ENCODE results near the gene PHACTR2. TPM values are rescaled to one million over a fixed set of nuclear protein-coding genes. Genes with fewer than 3 reads are reported as not detected.

The PHACTR2 gene
- total RNA-seq, 1 experiment from 2014 or later: 20.7 TPM

DNA sequence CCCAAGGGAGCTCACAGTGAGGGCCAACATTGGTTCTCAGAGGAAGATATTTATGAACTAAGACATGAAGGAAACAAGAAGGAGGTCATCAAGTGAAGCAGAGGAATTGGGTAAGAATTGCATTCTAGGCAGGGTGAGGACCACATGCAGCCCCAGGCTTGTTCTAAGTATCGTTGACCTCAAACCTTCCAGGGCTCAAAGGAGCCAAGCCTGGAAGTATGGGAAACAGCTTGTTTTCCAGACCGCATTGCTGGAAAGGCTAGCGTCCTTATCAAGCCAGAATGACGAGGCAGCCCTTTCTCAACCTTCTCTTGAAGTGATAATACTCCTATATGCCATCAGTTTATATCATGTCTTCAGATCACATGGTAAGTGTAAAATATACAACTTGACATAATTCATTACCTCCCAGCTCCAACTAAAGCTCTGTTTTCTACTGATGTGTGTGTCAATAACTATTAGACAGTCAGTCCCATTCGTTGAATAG is 79.6 kb downstream of the PHACTR2 start:
- no peak for DNase-seq
- H3K9me3 Mint-ChIP-seq (ENCODE audit: low read depth, unreplicated experiment): no peaks in the 10 kb centered on the region
- CTCF ChIA-PET: no interaction called here
- H3K4me3 Mint-ChIP-seq (ENCODE audit: low read depth, unreplicated experiment): no peak overlapping the region
- H3K27me3 Mint-ChIP-seq (ENCODE audit: unreplicated experiment): no peaks in the 10 kb centered on the region
- intact Hi-C loops (cut with micrococcal nuclease; ENCODE audit: unreplicated experiment): no loop called here
- H3K36me3 Mint-ChIP-seq (ENCODE audit: insufficient read depth, unreplicated experiment): peaks cover 5% of the 10 kb centered on the region
- H3K4me1 Mint-ChIP-seq (ENCODE audit: low read depth, unreplicated experiment): no peaks in the 10 kb centered on the region
- no peak overlapping the region for H3K27ac Mint-ChIP-seq (ENCODE audit: unreplicated experiment)
- TF ChIP-seq, protein P1, sequence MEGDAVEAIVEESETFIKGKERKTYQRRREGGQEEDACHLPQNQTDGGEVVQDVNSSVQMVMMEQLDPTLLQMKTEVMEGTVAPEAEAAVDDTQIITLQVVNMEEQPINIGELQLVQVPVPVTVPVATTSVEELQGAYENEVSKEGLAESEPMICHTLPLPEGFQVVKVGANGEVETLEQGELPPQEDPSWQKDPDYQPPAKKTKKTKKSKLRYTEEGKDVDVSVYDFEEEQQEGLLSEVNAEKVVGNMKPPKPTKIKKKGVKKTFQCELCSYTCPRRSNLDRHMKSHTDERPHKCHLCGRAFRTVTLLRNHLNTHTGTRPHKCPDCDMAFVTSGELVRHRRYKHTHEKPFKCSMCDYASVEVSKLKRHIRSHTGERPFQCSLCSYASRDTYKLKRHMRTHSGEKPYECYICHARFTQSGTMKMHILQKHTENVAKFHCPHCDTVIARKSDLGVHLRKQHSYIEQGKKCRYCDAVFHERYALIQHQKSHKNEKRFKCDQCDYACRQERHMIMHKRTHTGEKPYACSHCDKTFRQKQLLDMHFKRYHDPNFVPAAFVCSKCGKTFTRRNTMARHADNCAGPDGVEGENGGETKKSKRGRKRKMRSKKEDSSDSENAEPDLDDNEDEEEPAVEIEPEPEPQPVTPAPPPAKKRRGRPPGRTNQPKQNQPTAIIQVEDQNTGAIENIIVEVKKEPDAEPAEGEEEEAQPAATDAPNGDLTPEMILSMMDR (IDR thresholded peaks at IDR 0.05; ENCODE audit: unreplicated experiment): no peak
- no TSS peak for BruUV-seq (replicated peaks)

DNA sequence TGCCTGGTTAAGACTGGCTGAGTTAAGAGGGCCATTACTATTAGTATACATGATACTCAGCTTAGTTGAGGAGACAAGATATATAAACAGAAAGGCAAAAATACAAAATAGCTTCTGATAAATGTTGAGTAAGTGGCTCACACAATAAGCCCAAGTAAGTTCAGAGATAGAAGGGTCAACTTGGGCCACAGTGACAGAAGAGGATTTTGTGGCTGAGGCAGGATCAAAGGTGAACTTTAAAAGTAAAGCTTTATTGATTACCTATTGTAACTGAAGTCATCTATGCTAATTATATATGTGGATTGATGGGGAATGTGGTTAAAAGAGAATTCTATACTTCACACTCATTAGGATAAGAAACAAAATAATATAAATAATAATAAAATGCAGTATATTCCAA is 80.8 kb downstream of the PHACTR2 start:
- CTCF ChIA-PET: no interaction called here
- H3K9me3 Mint-ChIP-seq (ENCODE audit: low read depth, unreplicated experiment): no peaks in the 10 kb centered on the region
- no peak for DNase-seq
- no peaks in the 10 kb centered on the region for H3K27me3 Mint-ChIP-seq (ENCODE audit: unreplicated experiment)
- no peak overlapping the region for H3K27ac Mint-ChIP-seq (ENCODE audit: unreplicated experiment)
- TF ChIP-seq, protein P1 (IDR thresholded peaks at IDR 0.05; ENCODE audit: unreplicated experiment): no peak
- intact Hi-C loops (cut with micrococcal nuclease; ENCODE audit: unreplicated experiment): no loop called here
- no peaks in the 10 kb centered on the region for H3K4me1 Mint-ChIP-seq (ENCODE audit: low read depth, unreplicated experiment)
- H3K4me3 Mint-ChIP-seq (ENCODE audit: low read depth, unreplicated experiment): no peak overlapping the region
- H3K36me3 Mint-ChIP-seq (ENCODE audit: insufficient read depth, unreplicated experiment): peaks cover 5% of the 10 kb centered on the region
- no TSS peak for BruUV-seq (replicated peaks)

DNA sequence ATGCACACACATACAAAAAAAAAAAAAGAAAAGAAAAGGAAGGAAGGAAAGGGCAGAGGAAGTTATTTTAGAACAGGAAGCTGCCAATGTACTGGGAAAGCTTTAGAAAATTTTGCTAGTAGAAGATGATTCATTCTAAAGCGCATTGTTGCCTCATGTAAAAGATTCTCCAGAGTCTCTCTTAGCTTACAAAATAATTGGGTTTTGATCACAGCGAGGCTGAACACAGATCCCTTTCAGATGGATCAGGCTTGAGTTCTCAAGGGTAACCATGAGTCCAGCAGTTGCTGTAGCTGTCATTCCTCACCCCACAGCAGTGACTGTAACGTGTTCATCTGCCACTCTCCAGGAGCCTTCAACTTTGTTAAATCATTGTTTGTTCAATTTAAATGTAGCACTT is 81.9 kb downstream of the PHACTR2 start:
- CTCF ChIA-PET: no interaction called here
- Mint-ChIP-seq H3K4me3 (ENCODE audit: low read depth, unreplicated experiment) (no peak overlapping the region), H3K27ac (ENCODE audit: unreplicated experiment) (no peak overlapping the region), H3K9me3 (ENCODE audit: low read depth, unreplicated experiment) (no peaks in the 10 kb centered on the region), H3K36me3 (ENCODE audit: insufficient read depth, unreplicated experiment) (peaks cover 5% of the 10 kb centered on the region), H3K27me3 (ENCODE audit: unreplicated experiment) (no peaks in the 10 kb centered on the region), H3K4me1 (ENCODE audit: low read depth, unreplicated experiment) (no peaks in the 10 kb centered on the region)
- BruUV-seq (replicated peaks): no TSS peak
- no peak for DNase-seq
- intact Hi-C loops (cut with micrococcal nuclease; ENCODE audit: unreplicated experiment): no loop called here
- TF ChIP-seq, protein P1 (IDR thresholded peaks at IDR 0.05; ENCODE audit: unreplicated experiment): no peak

DNA sequence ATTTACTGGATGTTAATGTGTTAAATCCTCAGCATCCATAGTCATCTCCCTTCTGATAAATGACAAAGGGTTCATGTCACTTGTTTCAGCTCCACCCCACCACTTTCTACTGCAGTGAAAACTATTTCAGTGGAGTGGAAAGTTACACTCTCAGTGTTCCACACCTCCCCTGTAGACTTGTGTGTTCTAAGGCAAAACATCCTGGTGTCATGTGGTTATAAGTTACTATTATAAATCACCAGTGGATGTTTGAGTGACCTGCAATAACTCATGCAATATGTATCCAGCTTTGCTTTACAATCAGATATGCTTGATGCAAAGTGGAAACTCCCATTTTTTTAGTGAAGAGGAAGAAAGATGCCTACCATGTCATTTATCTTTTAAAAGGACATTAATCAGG is 83.3 kb downstream of the PHACTR2 start:
- H3K9me3 Mint-ChIP-seq (ENCODE audit: low read depth, unreplicated experiment): no peaks in the 10 kb centered on the region
- H3K27ac Mint-ChIP-seq (ENCODE audit: unreplicated experiment): no peak overlapping the region
- no peaks in the 10 kb centered on the region for H3K27me3 Mint-ChIP-seq (ENCODE audit: unreplicated experiment)
- intact Hi-C loops (cut with micrococcal nuclease; ENCODE audit: unreplicated experiment): no loop called here
- CTCF ChIA-PET: no interaction called here
- H3K4me3 Mint-ChIP-seq (ENCODE audit: low read depth, unreplicated experiment): no peak overlapping the region
- BruUV-seq (replicated peaks): no TSS peak
- H3K36me3 Mint-ChIP-seq (ENCODE audit: insufficient read depth, unreplicated experiment): peaks cover 6% of the 10 kb centered on the region
- no peaks in the 10 kb centered on the region for H3K4me1 Mint-ChIP-seq (ENCODE audit: low read depth, unreplicated experiment)
- TF ChIP-seq, protein P1 (IDR thresholded peaks at IDR 0.05; ENCODE audit: unreplicated experiment): no peak
- DNase-seq: no peak

Measured in Calu3 (cell line).